HK-2 (cell line): Measurements from ENCODE around the gene DHX36.

ENCODE experiments used
- DNase-seq: peaks from one replicate; pipeline ENCODE4 v3.0.0-alpha.2; 2018; ENCODE audit not compliant: unreplicated experiment

The DHX36 gene

GRCh38 chr3:154323891-154324738, at the start of gene DHX36:
DHX36 (minus strand) TSS chr3:154324487; CDS start chr3:154324416, 71 bp downstream.
- DNase-seq: peak; percentile 88

GRCh38 chr3:154367221-154367620, 42.9 kb upstream of the DHX36 start:
- DNase-seq: no peak

GRCh38 chr3:154364849-154365248, 40.6 kb upstream of the DHX36 start:
- DNase-seq: no peak

- DNase-seq: no peak
Observed at GRCh38 chr3:154361099-154361498, 36.8 kb upstream of the DHX36 start.

- DNase-seq: no peak
Observed at GRCh38 chr3:154356009-154356408, 31.7 kb upstream of the DHX36 start.

- DNase-seq: no peak
Observed at GRCh38 chr3:154349223-154349622, 24.9 kb upstream of the DHX36 start.

- no peak for DNase-seq
Observed at GRCh38 chr3:154345422-154346122, 21.3 kb upstream of the DHX36 start.

GRCh38 chr3:154338570-154338969, 14.3 kb upstream of the DHX36 start:
- no peak for DNase-seq

- no peak for DNase-seq
Observed at GRCh38 chr3:154338008-154338407, 13.7 kb upstream of the DHX36 start.

GRCh38 chr3:154334973-154335420, 10.7 kb upstream of the DHX36 start:
- DNase-seq: no peak

- DNase-seq: no peak
Observed at GRCh38 chr3:154327871-154328270, 3.6 kb upstream of the DHX36 start.

GRCh38 chr3:154324919-154325318, 632 bp upstream of the DHX36 start:
- no peak for DNase-seq

- DNase-seq: no peak
Observed at GRCh38 chr3:154316974-154317767, 7.1 kb downstream of the DHX36 start.

- DNase-seq: no peak
Observed at GRCh38 chr3:154314152-154314551, 10.1 kb downstream of the DHX36 start.

GRCh38 chr3:154310840-154311239, 13.4 kb downstream of the DHX36 start:
- no peak for DNase-seq

- DNase-seq: no peak
Observed at GRCh38 chr3:154307363-154307762, 16.9 kb downstream of the DHX36 start.

- no peak for DNase-seq
Observed at GRCh38 chr3:154304936-154305335, 19.4 kb downstream of the DHX36 start.

- no peak for DNase-seq
Observed at GRCh38 chr3:154304116-154304786, 20.0 kb downstream of the DHX36 start.

- DNase-seq: no peak
Observed at GRCh38 chr3:154301561-154301960, 22.7 kb downstream of the DHX36 start.

GRCh38 chr3:154294016-154294415, 30.3 kb downstream of the DHX36 start:
- DNase-seq: no peak

- DNase-seq: no peak
Observed at GRCh38 chr3:154290187-154290586, 34.1 kb downstream of the DHX36 start.

- DNase-seq: no peak
Observed at GRCh38 chr3:154285221-154285620, 39.1 kb downstream of the DHX36 start.
